HG02938 (cell line): ENCODE results near the gene RND2.
"Not testable (repeated sequence)": the region's sequence is repeated elsewhere in the genome, so short reads cannot be mapped to it uniquely, and the experiment has no call there.

Experiments
- ATAC-seq: cut with Tn5 transposase; IDR thresholded peaks from one replicate; pipeline ENCODE4 v1.9.1; 2021; ENCODE audit warnings: mild to moderate bottlenecking, moderate library complexity; ENCODE audit not compliant: unreplicated experiment

The RND2 gene

GRCh38 chr17:43024407-43025289, at the start of gene RND2:
Gene RND2, plus strand, starts transcription at chr17:43025231. Its CDS starts 117 bp downstream, at chr17:43025348.
- no peak for ATAC-seq

- ATAC-seq: no peak
Observed at GRCh38 chr17:42975265-42975664, 49.8 kb upstream of the RND2 start.

- ATAC-seq: not testable (repeated sequence)
Observed at GRCh38 chr17:42975701-42976100, 49.3 kb upstream of the RND2 start.

- no peak for ATAC-seq
Observed at GRCh38 chr17:42979511-42980273, 45.3 kb upstream of the RND2 start, which contains the start of gene PTGES3L. Gene PTGES3L, minus strand, starts transcription at chr17:42980080. Its CDS starts 27 bp downstream, at chr17:42980053.

GRCh38 chr17:42980274-42980765, 44.7 kb upstream of the RND2 start, which contains the start of gene RUNDC1:
Gene RUNDC1, plus strand, starts transcription at chr17:42980565. Its CDS starts 12 bp downstream, at chr17:42980577.
- ATAC-seq: peak; percentile 61

- peak; percentile 38 for ATAC-seq
Observed at GRCh38 chr17:42980766-42981397, 44.1 kb upstream of the RND2 start.

GRCh38 chr17:42982266-42982665, 42.8 kb upstream of the RND2 start:
- ATAC-seq: no peak

GRCh38 chr17:42985225-42985624, 39.8 kb upstream of the RND2 start:
- ATAC-seq: no peak

GRCh38 chr17:42989141-42989540, 35.9 kb upstream of the RND2 start:
- ATAC-seq: no peak

GRCh38 chr17:42989726-42990652, 35.0 kb upstream of the RND2 start:
- ATAC-seq: no peak

GRCh38 chr17:42991471-42991870, 33.6 kb upstream of the RND2 start:
- no peak for ATAC-seq

GRCh38 chr17:42992872-42993271, 32.2 kb upstream of the RND2 start:
- no peak for ATAC-seq

- not testable (repeated sequence) for ATAC-seq
Observed at GRCh38 chr17:42993913-42994312, 31.1 kb upstream of the RND2 start.

- no peak for ATAC-seq
Observed at GRCh38 chr17:42997390-42997983, 27.5 kb upstream of the RND2 start.

GRCh38 chr17:42997984-42998938, 26.8 kb upstream of the RND2 start, which contains the start of gene RPL27:
Gene RPL27, plus strand, starts transcription at chr17:42998419. Its CDS starts 332 bp downstream, at chr17:42998751.
- ATAC-seq: peak; percentile 91

- no peak for ATAC-seq
Observed at GRCh38 chr17:42999003-42999525, 26.0 kb upstream of the RND2 start.

GRCh38 chr17:43000894-43001293, 24.1 kb upstream of the RND2 start:
- not testable (repeated sequence) for ATAC-seq
